A673 (cell line): Measurements from ENCODE around the gene KDM4E.

Experiments used
- EZH2 ChIP-seq: fragments of 200-600 bp; sonication (generic); IDR thresholded peaks from 2 replicates; pipeline ENCODE4 v1.6.1; 2017; ENCODE audit warnings: borderline replicate concordance, low read depth, mild to moderate bottlenecking, mixed read lengths, antibody characterized with exemption, low read length; ENCODE audit not compliant: poor library complexity, severe bottlenecking
- TF ChIP-seq, protein P1 (sequence below): fragments of 300-800, 200-600 bp; sonication (generic); conservative IDR thresholded peaks from 2 replicates; pipeline ENCODE4 v1.5.1; 2017; ENCODE audit warnings: low read depth, mild to moderate bottlenecking, antibody characterized with exemption, low read length, moderate library complexity, mixed read lengths

DNA sequence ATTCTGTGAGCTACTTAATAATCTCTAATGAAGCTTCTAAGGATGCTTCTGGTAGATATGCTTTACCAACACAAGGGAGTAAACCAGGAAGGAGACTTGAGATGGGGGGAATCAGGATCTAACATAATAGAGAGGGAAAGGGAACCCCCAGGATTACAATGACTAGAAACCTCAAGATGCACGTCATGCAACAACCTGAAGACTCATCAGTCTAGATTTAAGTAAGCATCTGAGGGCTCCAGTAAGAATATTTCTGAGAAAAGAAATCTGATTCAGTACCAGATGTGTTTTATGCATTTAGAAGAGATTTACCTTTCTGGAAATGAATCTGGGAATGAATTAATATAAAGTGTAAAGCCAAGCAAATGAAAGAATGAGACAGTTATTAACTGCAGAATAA, 36.3 kb upstream of the KDM4E start:
- TF ChIP-seq, protein P1, sequence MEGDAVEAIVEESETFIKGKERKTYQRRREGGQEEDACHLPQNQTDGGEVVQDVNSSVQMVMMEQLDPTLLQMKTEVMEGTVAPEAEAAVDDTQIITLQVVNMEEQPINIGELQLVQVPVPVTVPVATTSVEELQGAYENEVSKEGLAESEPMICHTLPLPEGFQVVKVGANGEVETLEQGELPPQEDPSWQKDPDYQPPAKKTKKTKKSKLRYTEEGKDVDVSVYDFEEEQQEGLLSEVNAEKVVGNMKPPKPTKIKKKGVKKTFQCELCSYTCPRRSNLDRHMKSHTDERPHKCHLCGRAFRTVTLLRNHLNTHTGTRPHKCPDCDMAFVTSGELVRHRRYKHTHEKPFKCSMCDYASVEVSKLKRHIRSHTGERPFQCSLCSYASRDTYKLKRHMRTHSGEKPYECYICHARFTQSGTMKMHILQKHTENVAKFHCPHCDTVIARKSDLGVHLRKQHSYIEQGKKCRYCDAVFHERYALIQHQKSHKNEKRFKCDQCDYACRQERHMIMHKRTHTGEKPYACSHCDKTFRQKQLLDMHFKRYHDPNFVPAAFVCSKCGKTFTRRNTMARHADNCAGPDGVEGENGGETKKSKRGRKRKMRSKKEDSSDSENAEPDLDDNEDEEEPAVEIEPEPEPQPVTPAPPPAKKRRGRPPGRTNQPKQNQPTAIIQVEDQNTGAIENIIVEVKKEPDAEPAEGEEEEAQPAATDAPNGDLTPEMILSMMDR, result no peak
- TF ChIP-seq EZH2, result no peak
